Eye (tissue), 1 donor: ENCODE measurements around the gene MBTPS1.
A peak's percentile ranks its signal among the peaks of the same experiment; 100 is the strongest.
"Not testable (repeated sequence)": the region's sequence is repeated elsewhere in the genome, so short reads cannot be mapped to it uniquely, and the experiment has no call there.

Experiments
- DNase-seq: peaks from one replicate; pipeline ENCODE4 v3.0.0-alpha.2; 2015

Gene MBTPS1

DNA sequence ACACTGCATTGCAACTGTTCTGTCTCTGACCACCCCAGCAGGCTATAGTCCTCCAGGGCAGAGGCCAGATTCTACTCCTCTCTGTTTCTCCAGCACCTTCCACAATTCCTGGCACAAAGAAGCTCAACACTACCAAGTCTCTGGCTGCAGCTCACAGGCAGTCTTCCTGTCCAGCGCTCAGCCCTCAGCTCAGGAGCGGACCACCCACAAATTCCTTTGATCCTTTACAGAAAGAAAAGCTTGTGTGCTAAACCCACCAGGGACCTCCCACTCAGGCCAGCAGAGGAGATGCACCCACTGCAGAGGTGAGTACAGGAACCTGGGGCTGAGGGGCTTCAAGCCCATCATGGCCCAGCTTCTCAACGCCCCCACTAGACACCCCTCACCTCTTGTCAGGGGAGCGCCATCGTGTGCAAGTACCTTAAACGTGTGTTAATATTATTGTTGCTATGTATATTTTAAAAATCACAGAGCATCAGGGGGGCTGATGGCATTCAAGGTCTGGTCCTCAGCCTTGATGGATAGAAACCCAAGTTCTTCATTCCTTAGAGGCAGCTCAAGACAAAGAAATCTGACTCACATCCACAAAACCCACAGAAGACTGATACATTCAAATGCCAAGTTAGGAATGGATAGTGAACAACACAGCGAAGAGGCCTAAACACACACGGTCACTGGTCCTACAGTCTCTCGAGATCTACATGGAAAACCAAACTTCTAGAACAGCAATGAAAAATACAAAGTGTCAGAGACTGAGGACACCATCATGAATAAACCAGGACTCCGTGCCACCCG, 19.8 kb upstream of the MBTPS1 start:
- DNase-seq: peak; percentile 42

DNA sequence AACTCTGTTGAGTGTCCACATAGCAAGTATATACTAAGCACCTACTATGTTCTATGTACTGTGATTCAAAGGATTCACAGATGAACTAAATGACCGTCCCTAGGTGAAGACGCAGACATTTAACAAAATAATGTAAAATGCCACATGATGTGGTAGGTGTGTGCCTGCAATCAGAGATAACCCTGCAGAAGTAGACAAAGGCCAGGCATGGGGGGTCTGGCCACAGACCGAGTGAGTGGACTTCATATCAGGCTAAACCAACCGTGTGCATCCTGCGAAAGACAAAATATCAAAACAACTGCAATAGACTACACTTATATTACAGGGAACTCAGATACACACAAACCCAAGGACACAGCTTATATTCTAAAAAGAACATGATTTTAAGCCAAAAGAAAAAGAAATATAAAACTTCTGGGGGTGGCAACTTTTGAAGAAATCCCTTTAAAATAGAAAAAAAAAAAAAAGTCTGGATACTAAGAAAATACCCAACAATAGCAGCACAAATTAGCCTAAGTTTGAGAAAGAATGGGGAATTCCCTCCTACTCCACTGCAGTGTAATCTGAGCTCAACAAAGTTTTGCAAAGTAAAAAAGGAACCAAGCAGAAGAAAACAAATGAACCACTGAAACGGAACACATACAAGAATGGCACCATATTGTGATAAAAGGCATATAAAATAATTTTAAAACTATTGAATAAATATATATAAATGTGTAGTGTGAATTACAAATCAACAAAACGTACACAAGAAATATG, 16.0 kb upstream of the MBTPS1 start:
- DNase-seq: no peak

DNA sequence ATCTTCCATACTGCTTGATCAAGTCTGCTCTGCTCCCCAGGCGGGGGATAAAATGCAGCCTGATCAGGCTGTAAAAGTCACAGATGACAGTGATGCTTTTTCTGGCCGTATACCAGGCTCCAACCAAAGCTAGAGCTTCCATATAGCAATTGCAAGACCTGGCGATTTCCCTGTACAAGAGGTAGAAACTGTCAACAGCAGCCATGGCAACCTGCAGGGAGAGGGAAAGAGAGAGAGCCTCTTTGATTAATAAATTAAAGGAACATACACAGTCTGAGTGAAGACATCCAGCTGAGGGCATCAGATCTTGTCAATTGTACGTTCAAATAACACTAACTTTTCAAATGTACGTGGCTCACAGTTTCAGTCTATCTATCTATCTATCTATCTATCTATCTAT, 14.4 kb upstream of the MBTPS1 start:
- no peak for DNase-seq

DNA sequence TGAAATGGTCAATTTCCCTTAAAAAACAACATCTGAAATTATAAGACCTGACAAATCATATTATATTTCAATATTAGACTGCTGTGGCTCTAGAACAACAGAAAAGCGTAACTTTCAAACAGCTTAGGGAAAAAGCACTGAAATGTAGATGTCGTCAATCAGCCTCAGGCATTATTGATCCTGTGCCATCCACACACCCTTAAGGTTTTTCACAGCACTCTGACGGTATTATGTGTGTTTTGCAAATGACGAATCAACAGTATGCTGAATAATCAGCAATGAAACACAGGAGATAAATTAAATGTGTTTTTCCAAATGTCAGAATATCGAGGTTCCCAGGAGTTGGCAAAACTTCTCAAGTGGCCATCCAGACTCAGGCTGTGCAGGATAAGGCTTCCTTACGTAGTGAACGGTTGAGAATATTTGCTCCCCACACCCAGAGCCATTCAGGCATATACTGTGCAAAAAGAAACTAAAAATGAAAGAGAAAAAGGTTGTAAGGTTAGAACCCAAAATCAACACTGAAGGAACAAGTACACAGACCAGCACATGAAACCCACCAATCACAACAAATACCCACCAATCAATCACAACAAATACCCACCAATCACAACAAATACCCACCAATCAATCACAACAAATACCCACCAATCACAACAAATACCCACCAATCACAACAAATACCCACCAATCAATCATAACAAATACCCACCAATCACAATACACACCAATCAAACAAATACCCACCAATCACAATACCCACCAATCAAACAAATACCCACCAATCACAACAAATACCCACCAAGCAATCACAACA, 7.7 kb upstream of the MBTPS1 start:
- no peak for DNase-seq

DNA sequence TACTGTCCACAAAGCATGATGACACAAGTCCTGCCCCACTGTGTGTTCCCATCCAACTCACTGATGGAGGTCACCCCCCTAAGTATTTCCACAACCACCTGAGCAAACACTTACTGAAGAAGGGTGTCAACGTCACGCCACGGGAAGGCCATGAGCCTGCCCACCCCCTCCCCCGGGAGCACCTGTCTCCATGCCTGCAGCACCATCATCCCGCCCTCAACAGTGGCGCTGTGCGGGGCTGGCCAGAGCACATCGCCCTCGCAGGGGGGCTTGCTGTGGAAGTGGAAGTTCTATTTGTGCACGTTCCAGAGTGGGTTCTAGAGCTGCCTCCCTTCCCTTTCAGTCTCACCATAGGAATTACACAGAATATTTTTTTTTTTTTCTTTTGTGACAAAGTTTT, 4.3 kb upstream of the MBTPS1 start:
- no peak for DNase-seq

DNA sequence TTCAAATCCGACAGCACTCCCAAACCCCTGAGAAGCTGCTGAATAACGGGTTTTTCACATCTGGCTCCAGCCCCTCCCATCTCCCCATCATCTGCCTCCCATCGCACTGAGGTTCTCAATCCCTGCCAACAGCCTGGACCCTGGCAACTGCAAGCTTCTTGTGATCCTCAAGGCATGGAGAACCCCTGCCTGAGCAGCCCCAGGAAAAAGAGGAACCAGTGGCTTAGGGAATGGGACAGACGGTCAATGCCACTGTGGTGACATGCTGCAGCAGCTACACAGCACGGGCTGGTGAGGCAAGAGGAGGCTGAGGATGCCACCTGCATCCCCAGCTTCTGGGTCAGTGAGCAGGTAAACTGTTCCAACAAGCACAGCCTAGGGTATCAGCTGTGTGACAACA, 3.3 kb upstream of the MBTPS1 start:
- DNase-seq: no peak

DNA sequence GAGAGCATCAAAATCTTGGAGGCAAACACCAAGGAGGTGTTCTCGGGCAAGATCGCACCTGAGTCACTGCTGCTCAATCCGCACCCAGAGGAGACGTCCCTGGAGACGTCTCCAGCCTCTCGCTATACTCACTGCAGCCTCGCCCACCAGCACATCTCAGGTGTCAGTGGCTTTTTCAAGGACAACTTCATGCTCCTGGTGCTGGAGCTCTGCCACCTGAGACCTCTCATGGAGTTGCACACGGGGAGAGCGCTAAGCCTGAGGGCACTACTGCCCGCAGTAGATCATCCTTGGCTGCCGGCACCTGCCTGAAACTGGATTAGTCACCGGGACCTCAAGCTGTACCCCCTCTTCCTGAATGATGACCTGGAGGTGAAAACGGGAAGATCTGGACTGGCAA, 2.6 kb upstream of the MBTPS1 start:
- no peak for DNase-seq

DNA sequence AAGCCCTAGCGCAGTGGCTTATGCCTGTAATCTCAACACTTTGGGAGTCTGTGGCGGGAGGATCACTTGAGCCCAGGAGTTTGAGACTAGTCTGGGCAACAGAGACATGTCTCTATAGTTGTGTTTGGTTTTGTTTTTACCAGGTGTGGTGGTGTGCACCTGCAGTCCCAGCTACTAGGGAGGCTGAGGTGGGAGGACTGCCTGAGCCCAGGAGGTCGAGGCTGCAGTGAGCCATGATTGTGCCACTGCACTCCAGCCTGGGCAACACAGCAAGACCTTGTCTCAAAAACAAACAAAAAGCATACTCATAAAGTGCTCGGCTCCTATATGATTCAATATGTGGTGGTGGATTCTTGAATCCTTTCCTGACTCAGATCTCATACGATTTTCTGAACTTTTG, 1.6 kb upstream of the MBTPS1 start:
- not testable (repeated sequence) for DNase-seq

DNA sequence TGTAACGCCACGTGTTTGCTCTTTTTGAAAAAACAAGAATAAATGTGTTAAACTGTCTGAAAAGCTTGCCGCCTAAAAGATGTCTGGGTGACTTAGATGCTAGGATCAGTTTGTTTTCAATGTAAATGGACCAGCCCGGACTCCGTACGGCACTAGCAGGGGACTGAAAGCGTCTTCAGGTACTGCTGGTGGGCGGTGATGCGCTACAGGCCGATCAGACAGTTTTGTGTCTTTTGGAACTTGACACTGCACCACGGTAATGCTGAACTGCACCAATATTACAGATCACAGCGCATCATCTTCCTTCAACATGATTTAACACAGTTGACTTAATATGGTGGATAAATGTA, 727 bp upstream of the MBTPS1 start:
- no peak for DNase-seq

DNA sequence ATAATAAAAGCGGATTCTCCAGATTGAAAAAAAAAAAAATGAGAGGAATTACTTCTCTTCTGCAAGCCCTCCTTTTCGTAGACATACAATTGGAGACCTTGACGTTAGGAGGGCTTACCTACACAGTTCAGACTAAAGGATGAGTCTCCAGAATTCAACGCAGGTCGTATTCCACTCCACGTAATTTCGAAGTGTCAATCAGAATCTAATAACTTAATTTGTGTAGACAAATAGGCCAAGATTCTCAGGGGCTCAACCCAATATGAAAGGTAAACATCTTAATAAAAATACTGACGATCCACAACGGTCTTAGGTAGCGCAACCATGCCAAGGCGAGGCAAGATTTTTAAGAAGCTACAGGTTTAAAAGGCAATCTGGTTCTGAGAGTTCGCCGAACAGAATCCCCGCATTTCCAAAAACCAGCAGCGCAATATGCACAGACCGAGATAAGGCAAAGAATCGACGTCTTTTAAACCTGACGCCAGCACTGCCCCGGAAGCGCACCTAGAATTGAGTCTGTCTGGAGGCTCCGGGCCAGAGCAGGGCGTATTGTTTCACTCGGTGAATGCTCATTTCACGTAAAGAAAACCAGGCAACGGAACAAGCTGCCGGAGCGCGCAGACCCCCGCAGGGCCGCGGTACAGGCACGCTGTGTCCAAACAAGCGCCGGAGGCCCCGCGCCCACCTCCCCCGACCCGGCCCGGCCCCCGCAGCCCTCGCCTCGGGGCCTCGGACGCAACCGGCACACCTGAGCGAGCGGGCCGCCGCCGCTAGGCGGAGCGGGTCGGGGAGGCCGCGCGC, 623 bp downstream of the MBTPS1 start:
- DNase-seq: peak; percentile 72

DNA sequence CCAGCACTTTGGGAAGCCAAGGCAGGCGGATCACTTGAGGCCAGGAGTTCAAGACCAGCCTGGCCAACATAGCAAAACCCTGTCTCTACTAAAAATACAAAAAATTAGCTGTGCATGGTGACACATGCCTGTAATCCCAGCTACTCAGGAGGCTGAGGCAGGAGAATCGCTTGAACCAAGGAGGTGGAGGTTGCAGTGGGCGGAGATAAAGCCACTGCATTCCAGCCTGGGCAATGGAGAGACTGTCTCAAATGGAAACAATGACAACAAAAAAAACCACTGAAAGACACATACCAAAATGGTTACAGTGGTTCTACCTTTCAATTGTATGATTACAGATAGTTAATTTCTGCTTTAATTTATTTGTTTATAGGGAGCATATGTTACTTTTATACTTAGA, 4.8 kb downstream of the MBTPS1 start:
- DNase-seq: not testable (repeated sequence)

DNA sequence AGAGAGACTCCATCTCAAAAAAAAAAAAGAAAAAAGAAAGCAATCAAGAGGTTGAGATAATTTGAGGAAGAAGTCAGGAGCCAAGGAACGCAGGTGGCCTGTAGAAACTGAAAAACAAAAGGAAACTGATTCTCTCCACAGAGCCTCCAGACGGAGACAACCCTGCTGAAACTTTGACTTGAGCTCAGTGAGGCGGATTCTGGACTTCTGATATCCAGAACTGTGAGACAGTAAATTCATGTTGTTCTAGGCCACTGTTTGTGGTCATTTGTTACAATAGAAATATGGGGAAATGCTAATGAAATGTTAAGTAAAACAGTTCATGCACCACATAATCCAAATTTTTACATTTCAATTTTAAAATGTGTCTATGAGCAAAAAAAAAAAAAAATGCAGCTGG, 5.2 kb downstream of the MBTPS1 start:
- DNase-seq: no peak

DNA sequence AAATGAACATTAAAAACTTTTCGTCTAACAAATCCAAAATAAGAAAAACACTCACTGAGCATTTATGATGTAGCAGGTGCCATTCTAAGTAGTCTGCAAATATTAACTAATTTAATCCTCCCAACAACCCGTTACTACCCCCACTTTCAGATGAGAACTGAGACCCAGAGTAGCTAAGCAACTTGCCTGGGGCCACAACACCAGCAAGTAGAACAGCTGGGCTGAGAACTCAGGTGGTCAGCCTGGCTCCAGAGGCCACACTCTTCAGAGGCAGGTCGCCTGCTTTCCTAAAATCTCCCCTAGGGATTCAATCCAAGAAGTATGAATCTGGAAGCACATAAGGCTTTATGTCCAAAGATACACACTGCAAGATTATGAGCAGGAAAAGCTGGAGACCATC, 6.2 kb downstream of the MBTPS1 start:
- no peak for DNase-seq

DNA sequence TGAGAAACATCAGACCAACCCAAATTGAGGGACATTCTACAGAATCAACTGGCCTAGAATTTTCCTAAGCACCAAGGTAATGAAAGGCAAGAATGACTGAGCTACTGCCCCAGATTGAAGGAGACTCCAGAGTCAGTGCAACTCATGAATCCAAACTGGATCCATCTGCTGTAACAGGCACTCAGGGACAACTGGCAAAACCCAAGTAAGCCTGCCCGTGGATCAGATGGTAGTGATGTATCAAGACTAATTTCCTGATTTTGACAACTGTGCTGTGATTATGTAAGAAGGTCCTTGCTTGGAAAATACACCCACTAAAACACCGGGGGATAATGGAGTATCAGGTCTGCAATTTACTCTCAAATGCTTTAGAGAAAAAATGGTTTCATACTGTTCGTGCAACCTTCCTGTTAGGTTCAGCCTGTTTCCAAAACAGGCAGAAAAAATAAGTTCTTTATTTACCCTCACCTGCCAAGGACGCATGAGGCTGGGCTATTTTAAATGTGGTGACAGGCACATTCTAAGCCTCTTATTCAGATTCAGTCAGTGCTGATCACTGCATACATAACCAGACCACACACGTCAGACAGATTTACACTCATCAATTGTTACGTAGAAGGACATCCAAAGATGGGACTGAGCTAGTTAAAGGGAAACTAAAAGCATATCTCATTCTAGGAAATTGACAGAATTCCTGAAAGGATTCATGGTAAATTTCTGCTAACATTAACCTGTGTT, 7.0 kb downstream of the MBTPS1 start:
- DNase-seq: no peak

DNA sequence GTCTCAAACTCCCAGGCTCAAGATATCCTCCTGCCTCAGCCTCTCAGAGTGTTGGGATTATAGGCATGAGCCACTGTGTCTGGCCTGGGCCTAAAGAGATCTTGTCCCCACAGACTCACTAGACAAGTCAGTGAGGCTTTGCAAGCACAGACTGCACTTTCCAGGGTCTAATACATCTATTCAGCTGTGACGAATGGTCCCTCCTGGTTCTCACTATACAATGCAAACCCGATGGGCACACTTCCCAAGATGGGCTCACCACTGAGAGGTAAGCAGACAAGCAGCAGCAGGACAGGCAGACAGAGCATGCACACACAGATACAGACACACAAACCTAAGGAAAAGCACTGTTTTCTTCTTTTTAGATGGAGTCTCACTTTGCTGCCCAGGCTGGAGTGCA, 8.8 kb downstream of the MBTPS1 start:
- DNase-seq: no peak

DNA sequence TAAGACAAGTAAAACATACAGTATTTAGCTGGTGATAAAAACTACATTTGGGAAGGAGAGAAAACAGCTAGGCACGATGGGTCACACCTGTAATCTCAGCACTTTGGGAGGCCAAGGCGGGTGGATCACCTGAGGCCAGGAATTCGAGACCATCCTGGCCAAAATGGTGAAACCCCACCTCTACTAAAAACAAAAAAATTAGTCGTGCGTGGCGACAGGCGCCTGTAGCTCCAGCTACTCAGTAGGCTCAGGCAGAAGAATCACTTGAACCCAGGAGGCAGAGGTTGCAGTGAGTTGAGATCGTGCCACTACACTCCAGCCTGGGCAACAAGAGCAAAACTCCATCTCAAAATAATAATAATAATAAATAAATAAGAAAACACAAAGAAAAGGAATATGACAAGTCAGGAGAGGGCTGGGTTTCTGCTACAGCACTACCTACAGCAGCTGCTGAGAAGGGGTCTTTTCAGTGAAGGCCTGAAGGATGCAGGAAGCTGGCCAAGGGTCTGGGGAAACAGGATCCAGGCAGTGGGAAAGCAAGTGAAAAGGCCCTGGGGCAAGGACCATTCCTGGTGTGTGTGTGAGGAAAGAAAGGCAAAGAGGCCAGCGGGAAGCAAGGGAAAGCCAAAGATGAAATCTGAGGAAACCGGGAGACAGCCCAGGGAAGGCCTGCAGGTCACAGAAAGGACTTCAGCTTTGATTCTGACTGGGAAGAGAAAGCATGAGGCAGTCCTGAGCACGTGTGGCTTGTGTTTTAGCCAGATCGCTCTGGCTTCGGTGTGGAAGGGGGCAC, 10.6 kb downstream of the MBTPS1 start:
- no peak for DNase-seq

DNA sequence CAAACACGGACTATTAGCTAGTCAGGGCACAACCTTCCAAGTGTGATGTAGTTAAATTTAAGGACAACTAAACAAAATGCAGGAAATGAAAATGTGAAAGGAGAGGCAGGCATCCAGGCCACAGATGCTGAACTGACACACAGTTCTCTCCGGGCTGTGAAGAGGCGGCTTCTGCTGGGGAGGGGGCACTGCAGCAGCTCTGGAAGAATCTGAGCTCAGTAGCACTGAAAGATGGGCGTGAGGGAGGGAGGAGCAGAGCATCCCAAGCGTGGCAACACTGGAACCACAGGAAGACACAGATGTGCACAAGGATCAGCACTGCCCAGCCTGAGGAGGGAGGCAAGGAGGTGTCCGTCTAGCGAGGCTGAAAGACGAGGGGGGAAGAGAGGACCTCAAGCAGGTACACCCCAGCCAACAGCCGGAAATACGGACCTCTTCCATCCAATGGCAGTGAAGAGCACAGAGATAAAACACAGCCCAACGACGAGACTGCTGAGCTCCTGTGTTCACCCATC, 11.4 kb downstream of the MBTPS1 start:
- no peak for DNase-seq

DNA sequence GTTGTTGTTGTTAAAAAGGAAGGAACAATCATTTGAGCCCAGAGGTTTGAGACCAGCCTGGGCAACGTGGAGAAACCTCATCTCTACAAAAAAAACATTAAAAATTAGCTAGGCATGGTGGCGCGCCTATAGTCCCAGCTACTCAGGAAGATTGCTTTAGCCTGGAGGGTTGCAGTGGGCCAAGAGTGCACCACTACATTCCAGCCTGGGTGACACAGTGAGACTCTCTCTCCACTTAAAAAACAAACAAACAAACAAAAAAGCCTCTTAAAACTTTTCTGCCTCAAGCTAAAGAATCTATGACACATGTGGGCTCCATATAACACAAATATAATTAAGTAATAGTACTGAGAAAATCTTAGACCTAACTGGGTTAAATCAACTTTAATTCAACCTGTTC, 12.5 kb downstream of the MBTPS1 start:
- no peak for DNase-seq

DNA sequence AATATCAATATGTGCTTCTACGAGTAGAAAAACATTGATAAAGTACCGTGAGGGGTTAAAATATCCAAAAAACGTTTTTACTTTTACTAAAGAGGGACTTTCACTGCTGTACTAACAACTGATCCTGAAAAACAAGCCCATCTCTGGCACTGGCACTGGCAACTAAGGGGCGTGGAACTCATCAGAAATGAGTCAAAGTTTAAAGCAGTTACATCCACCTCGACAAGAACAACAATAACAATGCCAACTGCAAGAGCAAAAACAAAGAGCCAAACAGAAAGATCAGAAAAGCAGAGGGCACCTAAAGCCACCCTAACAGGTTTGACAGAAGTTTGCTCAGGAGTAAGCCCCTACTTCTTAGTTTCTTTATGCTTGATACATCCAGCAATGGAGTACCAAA, 13.1 kb downstream of the MBTPS1 start:
- no peak for DNase-seq

DNA sequence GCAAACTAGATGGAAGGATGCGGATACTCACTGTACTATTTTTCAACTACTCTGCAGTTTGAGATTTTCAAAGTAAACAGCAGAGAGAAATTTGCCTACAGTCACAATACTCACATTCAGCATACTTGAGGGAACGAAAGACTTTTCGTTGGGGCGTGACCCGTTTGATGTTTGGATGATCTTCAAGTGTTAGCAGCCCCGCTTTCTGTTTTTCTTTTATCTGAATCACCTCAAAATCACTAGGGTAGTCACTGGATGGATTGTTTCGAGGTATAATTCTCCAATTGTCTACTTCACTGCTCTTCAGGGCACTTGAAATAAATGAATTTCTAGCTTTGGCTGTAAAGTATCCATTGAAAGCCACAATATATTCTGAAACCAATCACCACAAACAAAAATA, 17.8 kb downstream of the MBTPS1 start:
- DNase-seq: no peak

DNA sequence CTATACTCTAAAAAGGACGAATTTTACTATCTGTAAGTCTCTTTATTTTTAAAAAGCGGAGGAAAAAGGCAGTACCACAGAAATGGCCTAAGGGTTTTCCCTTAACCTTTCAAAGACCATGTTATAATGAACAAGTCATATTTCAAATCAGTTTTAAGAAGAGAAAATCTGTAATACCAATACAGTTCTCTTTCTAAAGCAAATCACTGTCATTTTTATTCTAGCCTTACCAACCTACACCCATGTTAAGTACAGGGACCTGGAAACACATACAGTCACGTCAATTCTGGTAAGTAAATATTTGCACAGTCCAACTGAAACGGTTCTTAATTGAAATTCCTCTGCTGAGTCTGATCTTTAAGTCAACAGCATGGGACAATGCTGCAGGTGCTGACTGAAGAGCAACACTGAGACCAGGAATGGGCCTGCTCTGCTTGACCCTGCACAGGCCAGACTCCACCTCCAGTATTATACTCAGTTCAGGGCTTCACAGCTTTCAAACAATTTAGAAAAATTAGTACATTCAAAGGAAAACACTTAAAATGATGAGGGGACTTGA, 20.2 kb downstream of the MBTPS1 start:
- DNase-seq: no peak
